GM13976 (cell line): Measurements from ENCODE around the gene BABAM2.

Source experiments
- DNase-seq: peaks from one replicate; pipeline ENCODE4 v3.0.0; 2012; ENCODE audit warnings: low spot score
- CTCF ChIP-seq: IDR thresholded peaks from 2 replicates; pipeline ENCODE4 v1.5.1; 2012; ENCODE audit warnings: borderline replicate concordance, mild to moderate bottlenecking; ENCODE audit not compliant: insufficient read depth; ENCODE audit errors: extremely low read depth, missing control alignments, control extremely low read depth
- in situ Hi-C: fragments of 300-500 bp; cut with MboI; formaldehyde crosslinking; loops from one replicate; pipeline ENCODE4 v1.12.0; 2022; ENCODE audit warnings: low sequenced_read_pairs, mixed read lengths, inconsistent platforms; ENCODE audit not compliant: unreplicated experiment

BABAM2 gene

DNA sequence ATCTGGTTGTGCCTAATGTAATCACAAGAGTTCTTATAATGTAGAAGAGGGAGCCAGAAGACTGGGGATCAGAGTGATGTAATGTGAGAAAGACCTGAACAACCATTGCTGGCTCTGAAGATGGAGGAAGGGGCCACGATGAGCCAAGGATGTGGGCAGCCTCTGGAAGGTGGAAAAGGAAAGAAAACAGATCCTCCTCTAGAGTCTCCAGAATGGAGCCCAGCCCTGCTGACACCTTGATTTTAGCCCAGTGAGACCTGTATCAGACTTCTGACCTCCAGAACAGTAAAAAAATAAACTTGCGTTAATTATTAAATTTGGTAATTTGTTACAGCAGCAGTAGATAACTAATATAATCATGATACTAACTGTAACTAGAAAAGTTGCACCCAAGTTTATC lies 3.4 kb upstream of the BABAM2 start:
- no peak for DNase-seq
- TF ChIP-seq CTCF, result no peak
- in situ Hi-C loops, result no loop called here

- no peak for DNase-seq
- no peak for TF ChIP-seq CTCF
- in situ Hi-C loops, result no loop called here
These were observed 2.7 kb upstream of the BABAM2 start for GRCh38 chr2:27887830-27888229.

GRCh38 chr2:27888790-27889189 lies 1.7 kb upstream of the BABAM2 start:
- no peak for DNase-seq

DNA sequence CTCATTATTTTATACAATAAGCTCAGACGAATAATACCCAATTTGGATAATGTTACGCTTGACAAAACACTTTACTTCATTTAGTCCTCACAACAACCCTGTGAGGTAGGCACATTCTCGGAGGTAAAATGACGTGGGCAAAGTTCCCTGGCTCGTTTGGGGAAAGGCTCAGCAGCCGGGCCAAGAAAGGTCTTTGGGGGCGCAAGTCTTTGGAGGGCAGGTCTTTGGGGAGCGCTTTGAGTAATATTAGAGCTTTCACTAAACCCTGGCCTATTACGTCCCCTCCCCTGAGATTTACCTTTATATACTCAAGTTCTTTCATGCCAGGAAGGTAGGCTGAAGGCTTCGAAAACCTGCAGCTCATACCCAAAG lies 769 bp upstream of the BABAM2 start:
- in situ Hi-C loops, result no loop called here
- no peak for DNase-seq
- no peak for TF ChIP-seq CTCF

More at GRCh38 chr2:27888790-27889189, 1.7 kb upstream of the BABAM2 start:
- no peak for TF ChIP-seq CTCF
- in situ Hi-C loops, result no loop called here

- DNase-seq, result peak; percentile 75
- in situ Hi-C loops, result no loop called here
- no peak for TF ChIP-seq CTCF
These were observed 569 bp downstream of the BABAM2 start for GRCh38 chr2:27890924-27891672.

DNA sequence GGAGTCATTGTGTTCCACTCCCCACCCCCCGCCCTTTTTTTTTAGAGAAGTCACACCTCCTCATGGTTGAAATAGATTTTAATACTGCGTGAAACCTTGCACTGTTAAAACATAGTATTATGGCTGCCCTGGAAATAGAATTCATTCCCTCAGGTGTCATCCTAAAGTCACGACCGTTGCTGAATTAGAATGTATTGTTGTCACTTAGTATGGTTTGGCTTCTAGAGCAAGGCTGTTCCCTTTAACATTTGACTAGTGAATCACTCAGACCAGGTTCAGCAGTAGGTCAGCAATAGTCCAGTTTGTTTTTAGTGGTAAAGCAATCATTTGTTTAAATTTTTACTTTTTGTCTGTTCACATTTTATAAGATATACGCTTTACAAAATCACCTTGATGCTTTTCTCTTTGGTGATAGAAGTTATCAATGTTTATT lies 1.2 kb downstream of the BABAM2 start:
- DNase-seq, result no peak
- TF ChIP-seq CTCF, result no peak
- in situ Hi-C loops, result no loop called here
